Measurements from ENCODE around the gene PGLYRP3. TPM values are rescaled to one million over a fixed set of nuclear protein-coding genes. Genes with fewer than 3 reads are reported as not detected.

PGLYRP3 gene
- total RNA-seq, 1 donor from 2014 or later = not detected

- no peak overlapping the region for H3K4me3 ChIP-seq (ENCODE audit: low read depth, low read length)
- TF ChIP-seq CTCF (conservative IDR thresholded peaks at IDR 0.05; ENCODE audit: low read depth, low read length) = no peak
- DNase-seq (ENCODE audit: low read depth) = no peak
These were observed 50.1 kb downstream of the PGLYRP3 start for GRCh38 chr1:153262462-153263157.

GRCh38 chr1:153262070-153262366 lies 50.7 kb downstream of the PGLYRP3 start:
- no peak overlapping the region for H3K4me3 ChIP-seq (ENCODE audit: low read depth, low read length)

GRCh38 chr1:153261281-153262069 lies 51.3 kb downstream of the PGLYRP3 start:
- no peak for DNase-seq (ENCODE audit: low read depth)
- H3K4me3 ChIP-seq (ENCODE audit: low read depth, low read length) = peak overlapping the region; percentile 20
- TF ChIP-seq CTCF (conservative IDR thresholded peaks at IDR 0.05; ENCODE audit: low read depth, low read length) = no peak

More at GRCh38 chr1:153262070-153262366, 50.7 kb downstream of the PGLYRP3 start:
- DNase-seq (ENCODE audit: low read depth) = no peak
- no peak for TF ChIP-seq CTCF (conservative IDR thresholded peaks at IDR 0.05; ENCODE audit: low read depth, low read length)

- DNase-seq (ENCODE audit: low read depth) = no peak
- no peak overlapping the region for H3K4me3 ChIP-seq (ENCODE audit: low read depth, low read length)
- no peak for TF ChIP-seq CTCF (conservative IDR thresholded peaks at IDR 0.05; ENCODE audit: low read depth, low read length)
These were observed 52.0 kb downstream of the PGLYRP3 start for GRCh38 chr1:153260585-153261280.

- TF ChIP-seq CTCF (conservative IDR thresholded peaks at IDR 0.05; ENCODE audit: low read depth, low read length) = no peak
- no peak within 1 kb of the TSS for H3K4me3 ChIP-seq (ENCODE audit: low read depth, low read length)
- DNase-seq (ENCODE audit: low read depth) = no peak
These were observed 53.4 kb downstream of the PGLYRP3 start, which contains the start of gene LORICRIN for GRCh38 chr1:153259387-153259786. Gene LORICRIN, plus strand, starts transcription at chr1:153259687. Its CDS starts 1,263 bp downstream, at chr1:153260950.

- no peak for DNase-seq (ENCODE audit: low read depth)
- TF ChIP-seq CTCF (conservative IDR thresholded peaks at IDR 0.05; ENCODE audit: low read depth, low read length) = no peak
- no peak overlapping the region for H3K4me3 ChIP-seq (ENCODE audit: low read depth, low read length)
These were observed 59.1 kb downstream of the PGLYRP3 start for GRCh38 chr1:153253693-153254092.
